Endodermal cell (in vitro differentiated cells): ENCODE results near the gene HES4. TPM values are rescaled to one million over a fixed set of nuclear protein-coding genes. Genes with fewer than 3 reads are reported as not detected.

Experiments used
- DNase-seq: peaks from one replicate; pipeline ENCODE4 v3.0.0-alpha.2; 2017
- H3K27ac ChIP-seq: 2 replicates; pipeline ENCODE4 v1.5.1; 2013; ENCODE audit warnings: mild to moderate bottlenecking, low read depth, low read length, moderate library complexity
- H3K27me3 ChIP-seq: 2 replicates; pipeline ENCODE4 v1.6.1; 2013; ENCODE audit warnings: mild to moderate bottlenecking, low read length, moderate library complexity; ENCODE audit not compliant: insufficient read depth, control insufficient read depth, poor library complexity, severe bottlenecking
- H3K36me3 ChIP-seq: 2 replicates; pipeline ENCODE4 v1.7.0; 2013; ENCODE audit warnings: mild to moderate bottlenecking, low read length, moderate library complexity; ENCODE audit not compliant: control insufficient read depth, insufficient read depth
- H3K4me1 ChIP-seq: one replicate; pipeline ENCODE4 v1.7.0; 2013; ENCODE audit warnings: low read length; ENCODE audit not compliant: control insufficient read depth, insufficient read depth
- H3K4me3 ChIP-seq: 2 replicates; pipeline ENCODE4 v1.5.1; 2013; ENCODE audit warnings: mild to moderate bottlenecking, low read length, moderate library complexity
- H3K9ac ChIP-seq: 2 replicates; pipeline ENCODE4 v1.6.1; 2013; ENCODE audit warnings: mild to moderate bottlenecking, low read length, moderate library complexity; ENCODE audit not compliant: poor library complexity, severe bottlenecking; ENCODE audit errors: extremely low read depth
- H3K9me3 ChIP-seq: 2 replicates; pipeline ENCODE4 v1.6.1; 2013; ENCODE audit warnings: mild to moderate bottlenecking, low read length, moderate library complexity; ENCODE audit not compliant: control insufficient read depth
- H3K27ac Mint-ChIP-seq: 2 replicates; pipeline ENCODE4 v1.8.0; 2020; ENCODE audit warnings: mixed read lengths
- H3K27me3 Mint-ChIP-seq: 2 replicates; pipeline ENCODE4 v1.8.0; 2021; ENCODE audit warnings: mild to moderate bottlenecking, mixed read lengths; ENCODE audit not compliant: insufficient read depth
- H3K36me3 Mint-ChIP-seq: 2 replicates; pipeline ENCODE4 v1.8.0; 2020; ENCODE audit warnings: low read depth, mixed read lengths
- H3K4me1 Mint-ChIP-seq: 2 replicates; pipeline ENCODE4 v1.8.0; 2020; ENCODE audit warnings: mixed read lengths
- H3K4me3 Mint-ChIP-seq: 2 replicates; pipeline ENCODE4 v1.8.0; 2020; ENCODE audit warnings: mild to moderate bottlenecking, moderate library complexity, mixed read lengths
- H3K9me3 Mint-ChIP-seq: 2 replicates; pipeline ENCODE4 v1.8.0; 2020; ENCODE audit warnings: mild to moderate bottlenecking, mixed read lengths
- WGBS, 2 experiments: methylation state at CpG; one replicate each; pipeline versions ENCODE4 v1.1.5 to v1.1.7; 2013; ENCODE audit warnings: missing lambda C conversion rate in 2 of 2, mixed read lengths in 1 of 2; ENCODE audit not compliant: insufficient coverage in 1 of 2, insufficient read length in 1 of 2; 5-methylcytosine and 5-hydroxymethylcytosine counted together
- total RNA-seq, 2 donors: library from RNA; stranded (reverse); fragmentation: NEBNext Ultra II Directional in 1 of 2; extraction: Animal tissue kit (Norgen Biotek cat#: 25700) in 1 of 2; gene quantifications; 2 replicates in 1 of 2; 3 replicates in 1 of 2; pipeline ENCODE4 v1.2.1, GENCODE V29; 2021
- TF ChIP-seq, protein P1 (sequence below): fragments of 200-600 bp; sonication (generic); conservative IDR thresholded peaks from 2 replicates; pipeline ENCODE4 v1.5.0; 2021; ENCODE audit warnings: antibody characterized with exemption, mild to moderate bottlenecking

Gene HES4
- total RNA-seq, 2 donors from 2014 or later: 16.1 to 19.7 TPM

GRCh38 chr1:960363-961131 is 39.4 kb downstream of the HES4 start, which contains the start of gene KLHL17:
Gene KLHL17, plus strand, starts transcription at chr1:960584. Its CDS starts 110 bp downstream, at chr1:960694.
- H3K36me3 ChIP-seq: peaks cover 18% of the 10 kb centered on the region
- H3K9me3 Mint-ChIP-seq: no peaks in the 10 kb centered on the region
- peaks cover 11% of the 10 kb centered on the region for H3K27me3 Mint-ChIP-seq
- H3K9me3 ChIP-seq: no peaks in the 10 kb centered on the region
- peaks cover 8% of the 10 kb centered on the region for H3K4me1 Mint-ChIP-seq
- 0% methylated on average over 35 to 109 of the region's 109 CpGs for WGBS, 2 experiments
- H3K36me3 Mint-ChIP-seq: peaks cover 21% of the 10 kb centered on the region
- H3K4me1 ChIP-seq: no peaks in the 10 kb centered on the region
- peaks cover 12% of the 10 kb centered on the region for H3K27me3 ChIP-seq
- no peak within 1 kb of the TSS for H3K27ac Mint-ChIP-seq
- peak; percentile 94 for DNase-seq
- H3K27ac ChIP-seq: no peak within 1 kb of the TSS
- peak within 1 kb of the TSS; percentile 79 for H3K4me3 Mint-ChIP-seq
- H3K9ac ChIP-seq: no peak within 1 kb of the TSS
- TF ChIP-seq, protein P1, sequence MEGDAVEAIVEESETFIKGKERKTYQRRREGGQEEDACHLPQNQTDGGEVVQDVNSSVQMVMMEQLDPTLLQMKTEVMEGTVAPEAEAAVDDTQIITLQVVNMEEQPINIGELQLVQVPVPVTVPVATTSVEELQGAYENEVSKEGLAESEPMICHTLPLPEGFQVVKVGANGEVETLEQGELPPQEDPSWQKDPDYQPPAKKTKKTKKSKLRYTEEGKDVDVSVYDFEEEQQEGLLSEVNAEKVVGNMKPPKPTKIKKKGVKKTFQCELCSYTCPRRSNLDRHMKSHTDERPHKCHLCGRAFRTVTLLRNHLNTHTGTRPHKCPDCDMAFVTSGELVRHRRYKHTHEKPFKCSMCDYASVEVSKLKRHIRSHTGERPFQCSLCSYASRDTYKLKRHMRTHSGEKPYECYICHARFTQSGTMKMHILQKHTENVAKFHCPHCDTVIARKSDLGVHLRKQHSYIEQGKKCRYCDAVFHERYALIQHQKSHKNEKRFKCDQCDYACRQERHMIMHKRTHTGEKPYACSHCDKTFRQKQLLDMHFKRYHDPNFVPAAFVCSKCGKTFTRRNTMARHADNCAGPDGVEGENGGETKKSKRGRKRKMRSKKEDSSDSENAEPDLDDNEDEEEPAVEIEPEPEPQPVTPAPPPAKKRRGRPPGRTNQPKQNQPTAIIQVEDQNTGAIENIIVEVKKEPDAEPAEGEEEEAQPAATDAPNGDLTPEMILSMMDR: no peak
- H3K4me3 ChIP-seq: peak within 1 kb of the TSS; percentile 58

DNA sequence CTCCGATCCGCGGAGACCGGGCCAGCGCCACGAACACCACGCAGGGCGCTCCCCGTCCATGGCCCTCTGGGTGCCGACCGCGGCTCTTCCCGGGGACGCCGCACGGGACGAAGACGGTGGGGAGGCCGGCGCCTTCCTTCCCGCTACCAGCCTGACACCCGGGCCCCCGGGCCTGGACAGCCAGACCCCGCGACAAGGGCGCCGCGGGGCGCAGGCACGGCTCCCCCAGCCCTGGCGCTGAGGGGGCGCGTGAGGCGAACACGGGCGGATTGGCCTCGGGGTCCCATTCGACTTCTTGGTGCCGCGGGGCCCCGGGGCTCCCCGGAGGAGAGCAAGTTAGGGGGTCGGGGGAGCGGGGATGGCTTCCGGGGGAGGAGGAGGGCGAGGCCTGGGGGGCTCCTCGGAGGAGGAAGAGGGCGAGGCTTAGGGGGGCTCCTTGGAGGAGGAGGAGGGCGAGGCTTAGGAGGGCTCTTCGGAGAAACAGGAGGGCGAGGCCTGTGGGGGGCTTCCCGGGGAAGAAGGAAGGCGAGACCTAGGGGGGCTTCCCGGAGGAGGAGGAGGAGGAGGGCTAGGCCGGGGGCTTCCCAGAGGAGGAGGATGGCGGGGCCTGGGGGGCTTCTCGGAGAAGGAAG is 40.0 kb downstream of the HES4 start:
- Mint-ChIP-seq H3K4me3 (peak overlapping the region; percentile 79), H3K9me3 (no peaks in the 10 kb centered on the region), H3K4me1 (peaks cover 8% of the 10 kb centered on the region), H3K27ac (no peak overlapping the region), H3K36me3 (peaks cover 26% of the 10 kb centered on the region), H3K27me3 (peaks cover 11% of the 10 kb centered on the region)
- WGBS, 2 experiments: 47 to 56% methylated on average over 6 to 57 of the region's 57 CpGs
- no peaks in the 10 kb centered on the region for H3K4me1 ChIP-seq
- no peak overlapping the region for H3K27ac ChIP-seq
- TF ChIP-seq, protein P1: no peak
- no peak overlapping the region for H3K4me3 ChIP-seq
- H3K9ac ChIP-seq: no peak overlapping the region
- no peaks in the 10 kb centered on the region for H3K9me3 ChIP-seq
- peaks cover 12% of the 10 kb centered on the region for H3K27me3 ChIP-seq
- H3K36me3 ChIP-seq: peaks cover 25% of the 10 kb centered on the region
- DNase-seq: no peak

- WGBS, 2 experiments: 6 to 7% methylated on average over 30 to 101 of the region's 101 CpGs
- peak within 1 kb of the TSS; percentile 62 for H3K27ac Mint-ChIP-seq
- H3K36me3 Mint-ChIP-seq: peaks cover 33% of the 10 kb centered on the region
- H3K4me3 ChIP-seq: peak within 1 kb of the TSS; percentile 84
- H3K4me3 Mint-ChIP-seq: peak within 1 kb of the TSS; percentile 79
- H3K4me1 Mint-ChIP-seq: peaks cover 8% of the 10 kb centered on the region
- no peak within 1 kb of the TSS for H3K27ac ChIP-seq
- no peaks in the 10 kb centered on the region for H3K9me3 Mint-ChIP-seq
- no peaks in the 10 kb centered on the region for H3K4me1 ChIP-seq
- H3K9me3 ChIP-seq: no peaks in the 10 kb centered on the region
- TF ChIP-seq, protein P1: no peak
- H3K36me3 ChIP-seq: peaks cover 32% of the 10 kb centered on the region
- H3K27me3 Mint-ChIP-seq: peaks cover 11% of the 10 kb centered on the region
- peak within 1 kb of the TSS; percentile 90 for H3K9ac ChIP-seq
- peaks cover 12% of the 10 kb centered on the region for H3K27me3 ChIP-seq
- DNase-seq: peak; percentile 98
These were observed 40.8 kb downstream of the HES4 start, which contains the start of gene NOC2L for GRCh38 chr1:958823-959730. Gene NOC2L, minus strand, starts transcription at chr1:959256. Its CDS starts 16 bp downstream, at chr1:959240.
